ENCODE data around the gene RTN4RL1.

Gene RTN4RL1

GRCh38 chr17:1905190-1905913 is 119.8 kb downstream of the RTN4RL1 start:
- Histone ChIP-seq H3K9me3 (no peaks in the 10 kb centered on the region), H3K27me3 (peaks cover 0 to 62% of the 10 kb centered on the region in 2 donors), H3K4me3 (no peak overlapping the region), H3K36me3 (no peaks in the 10 kb centered on the region), H3K4me1 (peaks cover 0 to 14% (median 12%) of the 10 kb centered on the region in 4 donors), H3K27ac (no peak overlapping the region)
- intact Hi-C loops (cut with DNase I; ENCODE audit: low total_unique reads) = no loop called here
- DNase-seq = no peak
- TF ChIP-seq CTCF (IDR thresholded peaks at IDR 0.05) = no peak

GRCh38 chr17:1904273-1905182 is 120.6 kb downstream of the RTN4RL1 start:
- Histone ChIP-seq H3K27me3 (peaks cover 0 to 55% of the 10 kb centered on the region in 2 donors), H3K27ac (no peak overlapping the region), H3K36me3 (peaks cover 0 to 3% (median 0%) of the 10 kb centered on the region in 3 donors), H3K9me3 (no peaks in the 10 kb centered on the region), H3K4me1 (peaks cover 0 to 14% (median 12%) of the 10 kb centered on the region in 4 donors), H3K4me3 (no peak overlapping the region)
- DNase-seq = no peak
- no peak for TF ChIP-seq CTCF (IDR thresholded peaks at IDR 0.05)
- intact Hi-C loops (cut with DNase I; ENCODE audit: low total_unique reads) = no loop called here

GRCh38 chr17:1899403-1900000 is 125.6 kb downstream of the RTN4RL1 start:
- intact Hi-C loops (cut with DNase I; ENCODE audit: low total_unique reads) = no loop called here
- no peaks in the 10 kb centered on the region for H3K9me3 ChIP-seq
- no peaks in the 10 kb centered on the region for H3K4me1 ChIP-seq
- peak in 1 of 2 experiments; percentile 9 for TF ChIP-seq CTCF (IDR thresholded peaks at IDR 0.05)
- H3K27ac ChIP-seq = no peak overlapping the region
- no peak overlapping the region for H3K4me3 ChIP-seq
- H3K36me3 ChIP-seq = peaks cover 45 to 53% (median 46%) of the 10 kb centered on the region in 3 donors
- DNase-seq = no peak
- H3K27me3 ChIP-seq = peaks cover 0 to 8% of the 10 kb centered on the region in 2 donors

GRCh38 chr17:1898872-1899271 is 126.3 kb downstream of the RTN4RL1 start:
- Histone ChIP-seq H3K4me1 (no peaks in the 10 kb centered on the region), H3K27ac (no peak overlapping the region), H3K4me3 (no peak overlapping the region), H3K9me3 (no peaks in the 10 kb centered on the region), H3K27me3 (peaks cover 0 to 3% of the 10 kb centered on the region in 2 donors), H3K36me3 (peaks cover 51 to 59% (median 52%) of the 10 kb centered on the region in 3 donors)
- intact Hi-C loops (cut with DNase I; ENCODE audit: low total_unique reads) = no loop called here
- no peak for TF ChIP-seq CTCF (IDR thresholded peaks at IDR 0.05)
- no peak for DNase-seq

- Histone ChIP-seq H3K4me1 (no peaks in the 10 kb centered on the region), H3K4me3 (no peak overlapping the region), H3K27me3 (no peaks in the 10 kb centered on the region), H3K9me3 (no peaks in the 10 kb centered on the region), H3K27ac (no peak overlapping the region), H3K36me3 (peaks cover 51 to 64% (median 58%) of the 10 kb centered on the region in 3 donors)
- intact Hi-C loops (cut with DNase I; ENCODE audit: low total_unique reads) = no loop called here
- DNase-seq = no peak
- TF ChIP-seq CTCF (IDR thresholded peaks at IDR 0.05) = no peak
Observed at GRCh38 chr17:1898332-1898731, 126.8 kb downstream of the RTN4RL1 start.
